ENCODE results near the gene SLC22A12.

- no peak for TF ChIP-seq POLR2A (IDR thresholded peaks at IDR 0.05)
- no peak for TF ChIP-seq CTCF (IDR thresholded peaks at IDR 0.05)
Measured at GRCh38 chr11:64570341-64570740, 20.7 kb upstream of the SLC22A12 start.
